GM18873 (cell line): ENCODE data around the gene STIL.

Experiments used
- ATAC-seq: cut with Tn5 transposase; IDR thresholded peaks from one replicate; pipeline ENCODE4 v1.9.1; 2021; ENCODE audit warnings: mild to moderate bottlenecking, moderate library complexity, moderate number of reproducible peaks; ENCODE audit not compliant: unreplicated experiment, low FRiP score

The STIL gene

DNA sequence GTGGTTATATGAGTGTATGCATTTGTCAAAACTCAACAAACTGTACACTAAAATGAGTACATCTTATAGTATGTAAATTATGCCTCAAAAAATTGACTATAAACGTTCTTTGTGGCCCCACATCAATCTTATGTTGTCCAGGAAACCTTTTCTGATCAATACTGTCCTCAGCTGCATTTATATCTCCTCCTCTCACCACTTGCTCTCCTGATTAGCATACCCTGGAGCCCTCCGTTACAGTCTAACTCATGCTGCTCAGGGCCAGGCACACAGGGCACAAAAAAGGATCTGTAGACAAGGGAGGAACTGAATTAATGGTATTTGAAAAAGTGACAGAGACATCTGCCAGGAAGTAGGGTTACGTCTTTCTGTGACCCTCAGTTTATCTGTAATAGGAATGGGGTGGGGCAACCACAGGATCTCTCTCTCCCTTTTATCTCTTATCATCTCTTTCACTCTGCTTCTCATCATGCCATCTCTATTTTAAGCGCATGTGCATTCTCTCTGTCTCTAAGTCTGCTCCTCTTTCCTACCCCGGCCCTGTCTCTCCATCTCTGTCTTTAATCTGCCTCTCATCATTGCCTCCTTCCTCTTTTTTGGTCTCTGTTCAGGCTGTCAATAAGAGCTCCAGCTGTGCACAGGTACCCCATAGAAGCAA, 74.9 kb downstream of the STIL start:
- ATAC-seq, result no peak

DNA sequence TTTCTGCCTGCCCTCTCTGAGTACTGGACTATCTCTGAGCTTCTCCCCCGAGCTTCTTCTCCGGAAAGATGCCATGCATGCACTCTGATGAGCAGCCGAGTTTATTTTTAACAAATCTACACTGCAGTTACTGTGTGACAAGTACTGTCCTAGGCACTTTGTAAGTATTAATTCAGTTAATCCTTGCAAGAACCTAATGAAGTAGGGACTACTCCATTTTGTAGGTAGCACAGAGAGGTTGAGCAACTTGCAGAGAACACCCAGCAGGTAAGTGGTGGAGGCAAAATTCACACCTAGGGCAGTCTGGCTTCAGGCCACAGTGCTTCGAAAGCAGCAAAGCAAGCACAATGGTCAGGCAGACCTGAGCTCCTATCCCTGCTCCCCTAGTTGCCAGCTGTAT, 78.1 kb downstream of the STIL start:
- ATAC-seq, result no peak

DNA sequence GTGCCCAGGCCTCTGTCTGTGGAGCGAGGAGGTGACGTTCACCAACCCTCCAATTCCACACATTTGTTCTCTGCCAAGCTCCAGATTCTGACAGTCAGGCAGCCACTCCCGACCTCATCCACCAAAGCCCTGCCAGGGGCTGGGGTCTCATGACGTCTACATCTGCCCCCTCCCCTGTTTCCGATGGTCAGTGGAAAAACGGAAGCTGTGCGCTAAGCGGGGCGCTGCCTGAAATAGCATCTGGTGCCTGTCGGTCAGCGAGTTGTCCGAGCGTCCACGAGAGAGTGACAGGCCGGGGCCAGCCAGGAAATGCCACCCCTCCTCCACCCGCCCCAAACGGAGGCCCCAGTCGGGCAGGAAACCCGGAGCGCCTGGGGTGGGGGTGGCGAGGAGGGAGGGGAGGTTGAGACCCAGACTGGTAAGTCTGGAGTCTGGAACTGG, 78.7 kb downstream of the STIL start:
- no peak for ATAC-seq

DNA sequence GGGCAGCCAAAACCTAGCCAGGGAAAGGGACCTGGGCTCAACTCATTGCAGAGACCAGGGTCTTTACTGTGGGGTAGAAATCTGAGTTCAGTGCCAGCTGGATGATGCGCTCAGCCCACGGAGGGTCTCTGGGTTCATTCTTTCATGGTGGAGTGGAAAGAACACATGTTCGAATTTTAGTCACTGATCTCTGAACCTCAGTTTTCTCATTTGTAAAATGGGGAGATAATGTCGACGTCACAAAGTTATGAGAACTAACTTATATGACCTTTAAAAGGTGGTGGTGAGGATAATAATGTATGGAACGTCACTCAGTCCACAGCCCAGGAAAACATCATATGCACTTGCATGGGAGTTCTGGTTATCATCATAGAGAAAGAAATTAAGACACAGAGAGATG, 80.8 kb downstream of the STIL start:
- no peak for ATAC-seq

DNA sequence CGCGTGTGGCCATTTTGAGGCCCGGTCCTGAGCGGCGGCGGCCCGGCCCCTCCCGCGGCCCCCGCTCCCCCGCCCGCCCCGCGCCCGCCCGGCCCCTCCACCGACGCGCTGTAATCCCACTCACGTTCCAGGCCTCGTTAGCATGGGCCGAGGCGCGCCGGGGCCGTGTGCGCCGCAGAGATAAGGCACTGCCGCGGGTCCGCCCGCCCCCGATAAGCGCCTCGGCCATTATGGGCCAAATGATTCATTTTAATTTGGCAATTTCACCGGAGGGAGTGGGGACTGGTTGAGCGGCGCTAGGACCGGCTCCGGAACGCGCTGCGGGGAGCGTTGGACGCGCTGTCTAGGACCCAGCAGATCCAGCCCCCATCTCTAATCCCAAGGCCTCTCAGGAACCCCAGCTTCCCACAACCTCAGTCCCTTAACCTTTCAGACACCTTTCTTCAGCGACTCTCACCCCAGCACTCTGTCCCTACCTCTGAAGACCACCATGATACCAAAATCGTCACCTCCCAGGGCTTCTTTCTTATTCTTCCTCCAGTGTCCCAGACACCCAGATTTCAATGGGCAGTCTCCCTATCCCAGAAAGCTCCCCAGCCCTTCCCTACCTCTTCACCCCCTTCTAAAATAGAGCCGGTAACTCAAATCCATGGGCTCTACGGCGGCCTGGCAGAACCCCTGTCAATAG, 81.6 kb downstream of the STIL start, which contains the start of gene TAL1:
TSS of gene TAL1 (minus strand) at position 39 of the 688 bp plus-strand sequence. CDS start 6,337 bp downstream, outside the sequence.
- ATAC-seq, result no peak

DNA sequence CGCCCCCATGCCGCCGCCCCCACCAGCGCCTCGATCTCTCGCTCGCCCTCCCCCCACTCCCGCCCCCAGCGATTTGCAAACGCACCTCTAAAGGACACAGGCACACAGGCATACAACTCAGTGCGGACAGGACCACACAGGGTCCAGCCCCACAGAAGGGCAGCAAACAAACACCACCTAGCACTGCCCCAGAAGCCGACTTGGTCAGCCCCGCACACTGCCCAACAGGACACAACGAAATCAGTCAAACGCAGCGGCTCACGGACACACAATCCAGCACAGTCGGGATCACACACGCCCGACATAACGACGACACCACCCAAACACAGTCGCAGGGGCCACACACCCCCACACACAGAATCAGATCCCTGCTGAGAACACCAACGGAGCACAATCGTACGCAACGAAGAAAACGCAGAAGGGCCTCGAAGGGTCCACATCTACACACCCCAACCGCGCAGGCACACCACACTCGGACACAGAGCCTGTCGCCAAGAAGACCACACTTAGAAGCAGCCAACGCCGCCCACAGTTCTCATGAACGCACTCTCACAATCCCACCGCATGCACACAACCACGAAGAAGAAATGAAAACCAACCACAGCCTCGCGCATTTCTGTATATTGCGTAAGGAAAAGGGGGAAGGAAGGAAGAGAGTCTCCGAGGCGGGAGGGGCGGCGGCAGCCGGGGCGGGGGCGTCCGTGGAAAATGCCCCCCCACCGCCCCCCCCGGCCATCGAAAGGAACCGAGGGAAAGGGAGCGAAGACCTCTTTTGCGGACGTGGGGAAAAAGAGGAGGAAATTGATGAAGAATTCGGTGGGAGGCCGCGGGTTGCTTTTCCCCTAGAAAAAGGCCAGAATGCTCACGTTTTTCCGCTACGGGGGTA, 82.4 kb downstream of the STIL start:
- no peak for ATAC-seq

DNA sequence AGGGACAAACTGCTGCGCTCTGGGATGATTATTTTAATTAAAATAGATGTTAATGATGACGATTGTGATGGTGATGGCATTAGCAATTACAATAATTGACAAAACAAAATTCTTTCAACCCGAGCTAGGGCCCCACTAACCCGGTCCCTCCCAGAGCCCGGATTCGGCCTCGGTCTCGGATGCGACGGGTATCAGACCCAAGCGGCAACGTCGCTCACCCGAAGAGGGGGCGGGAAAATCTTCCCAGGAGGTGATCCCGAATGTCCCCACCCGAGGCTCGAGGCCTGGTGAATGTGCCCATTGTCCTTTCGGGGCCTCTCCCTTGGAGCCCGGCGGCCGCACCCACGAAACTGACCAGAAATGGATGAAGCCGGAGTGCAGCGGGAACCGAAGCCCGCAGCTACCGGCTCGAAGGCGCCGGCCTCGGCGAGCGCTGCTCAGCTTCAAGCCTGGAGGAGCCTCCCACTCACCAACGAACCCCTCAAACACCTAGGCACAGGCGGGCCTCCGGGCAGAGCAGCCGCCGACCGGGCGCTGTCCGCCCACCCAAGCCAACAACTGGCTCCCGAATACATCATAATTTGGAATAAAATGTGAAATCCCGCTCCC, 83.2 kb downstream of the STIL start:
- no peak for ATAC-seq

DNA sequence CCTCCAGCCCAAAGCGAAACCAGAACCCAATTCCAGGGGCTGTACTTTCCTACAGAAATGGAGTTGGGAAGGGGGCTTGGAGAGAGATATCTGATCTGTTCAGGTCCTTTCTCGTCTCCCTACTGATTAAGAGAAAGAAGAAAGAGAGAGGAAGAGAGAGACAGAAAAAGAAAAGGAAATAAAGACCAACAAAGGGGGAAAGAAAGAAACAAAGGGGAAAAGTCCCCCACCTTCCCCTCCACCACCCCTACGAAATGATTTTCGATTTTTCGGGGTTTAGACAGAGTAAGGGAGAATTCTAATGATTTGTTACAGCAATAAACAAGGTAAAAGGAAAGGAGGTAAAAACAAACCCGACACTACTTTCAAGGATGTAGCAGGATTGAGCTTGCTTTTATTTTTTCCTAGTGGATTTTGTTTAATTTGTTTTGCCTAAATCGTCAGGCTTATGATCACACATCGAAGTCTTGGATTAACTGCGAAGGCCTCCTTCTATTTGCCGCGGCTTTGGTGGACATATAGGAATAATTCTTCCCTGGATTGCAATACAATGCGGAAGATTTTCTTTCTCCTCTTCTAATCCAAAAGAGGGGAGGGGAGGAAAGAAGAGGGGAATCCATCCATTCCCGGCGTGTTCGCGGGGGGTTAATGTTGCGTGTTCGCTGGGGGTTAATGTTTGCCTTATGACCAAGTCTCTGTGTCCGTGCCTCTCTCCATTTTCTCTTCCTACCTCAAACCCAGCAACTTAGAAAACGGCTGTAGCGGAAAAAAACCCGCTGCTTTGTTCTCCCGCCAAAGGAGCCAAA, 83.9 kb downstream of the STIL start:
- no peak for ATAC-seq

DNA sequence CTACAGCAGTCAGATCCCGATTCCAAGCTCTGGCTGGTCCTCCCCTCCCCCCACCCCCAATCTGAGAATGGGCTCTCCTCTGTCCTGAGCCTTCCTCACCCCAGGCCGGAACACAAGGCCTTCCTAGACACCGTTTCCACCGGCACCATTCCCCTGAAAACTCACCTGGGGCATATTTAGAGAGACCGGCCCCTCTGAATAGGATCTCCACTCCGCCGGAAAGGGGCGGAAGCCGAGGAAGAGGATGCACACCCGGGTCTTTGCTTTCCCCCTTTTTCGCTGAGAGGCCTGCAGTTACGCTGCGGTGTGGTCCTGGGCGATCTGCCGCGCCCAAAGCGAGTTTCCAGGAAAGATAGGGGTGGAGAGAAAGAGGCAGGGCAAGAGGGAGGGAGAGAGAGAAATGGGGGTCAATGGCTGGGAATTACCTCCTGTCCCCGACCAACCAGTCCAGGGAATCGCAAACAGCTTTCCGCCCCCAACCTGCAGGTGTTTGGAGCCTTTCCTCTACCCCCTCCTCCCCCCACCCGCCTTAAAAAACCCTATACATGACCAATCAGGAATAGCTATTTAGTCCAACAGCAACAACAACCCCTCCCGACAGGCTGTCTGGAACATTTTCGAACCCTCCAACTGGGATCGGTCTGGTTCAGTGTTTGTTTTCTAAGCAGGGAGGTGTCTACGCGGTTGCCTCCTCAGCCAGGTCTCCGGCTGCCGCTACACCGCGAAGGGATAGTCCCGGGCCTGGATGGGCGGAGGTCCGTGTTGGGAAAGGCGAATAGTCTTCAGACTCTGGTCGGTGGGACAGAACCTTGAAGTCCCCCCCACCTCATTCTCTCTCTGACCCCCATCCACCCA, 84.7 kb downstream of the STIL start:
- no peak for ATAC-seq

DNA sequence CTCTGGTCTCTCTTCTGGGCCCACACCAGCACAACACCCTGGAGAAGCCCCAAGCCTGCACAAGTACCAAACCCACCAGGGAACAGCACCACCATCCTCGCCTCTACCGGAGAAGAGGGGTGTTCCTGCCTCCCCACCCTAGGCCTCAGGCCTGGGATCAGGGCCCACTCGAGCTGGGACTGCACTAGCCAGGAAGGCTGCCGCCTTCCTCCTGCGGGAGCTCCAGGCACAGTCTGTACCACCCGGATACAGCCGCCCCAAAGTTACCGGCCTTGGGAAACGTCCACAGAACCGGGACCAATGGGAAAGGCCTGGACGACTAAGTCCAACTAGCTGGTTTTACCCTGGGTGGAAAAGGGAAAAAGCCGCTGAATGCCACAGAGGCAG, 85.3 kb downstream of the STIL start:
- no peak for ATAC-seq

DNA sequence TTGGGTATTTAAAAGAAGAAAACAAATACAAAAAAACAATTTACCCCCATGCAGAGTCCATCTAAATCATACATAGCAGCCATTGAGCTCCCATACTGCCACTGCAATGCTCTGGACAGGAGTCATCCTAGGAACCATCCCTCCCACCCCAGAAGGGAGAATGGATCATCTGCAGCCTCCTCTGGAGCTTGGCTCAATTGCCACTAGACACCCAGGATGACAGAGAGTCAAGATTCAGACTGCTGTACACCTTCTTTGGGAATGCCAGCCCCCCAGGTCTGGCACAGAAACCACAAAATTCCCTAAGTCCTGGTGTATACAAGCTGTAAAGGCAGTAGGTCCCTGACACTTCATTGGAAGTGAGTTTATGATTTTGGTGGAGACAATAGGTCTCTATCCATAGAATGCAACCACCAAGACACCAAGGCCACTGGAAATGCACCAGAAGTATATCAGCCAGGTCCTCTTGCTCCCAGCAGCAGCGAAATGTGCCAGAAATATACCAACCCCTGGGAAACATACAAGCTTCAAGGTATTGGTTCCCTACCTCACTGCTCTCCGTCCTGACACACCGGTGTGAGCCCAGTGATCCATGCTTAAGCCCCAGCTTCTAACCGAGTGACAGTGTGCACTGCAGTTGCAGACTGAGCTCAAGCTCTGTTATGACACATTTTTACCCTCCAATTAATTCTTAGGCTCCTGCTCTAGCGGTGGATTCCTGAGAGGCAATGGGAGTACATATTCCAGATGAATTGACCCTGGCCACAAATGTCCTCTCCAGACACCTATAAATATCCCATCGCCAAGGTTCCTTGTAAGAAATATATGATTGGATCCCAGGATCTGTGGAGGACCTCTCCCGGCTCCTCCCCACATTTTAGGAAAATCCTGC, 86.4 kb downstream of the STIL start:
- ATAC-seq, result no peak

DNA sequence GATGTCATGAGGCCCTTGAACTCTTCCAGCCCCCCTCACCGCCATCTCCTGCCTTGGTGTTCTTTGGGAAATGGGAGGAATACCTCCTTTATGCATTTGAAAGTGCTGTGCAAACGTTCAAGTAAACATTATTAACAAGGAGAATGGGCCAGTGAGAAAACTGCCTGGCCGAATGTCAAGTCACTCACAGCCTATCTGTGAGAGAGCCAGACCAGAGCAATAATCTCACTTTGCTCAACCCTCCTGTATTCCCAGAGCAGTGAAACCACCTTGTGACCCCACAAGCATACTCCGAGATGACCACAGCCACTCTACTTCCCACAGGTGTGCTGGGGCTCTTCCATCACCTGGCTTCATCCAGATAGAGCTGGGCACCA, 87.1 kb downstream of the STIL start:
- ATAC-seq, result no peak

DNA sequence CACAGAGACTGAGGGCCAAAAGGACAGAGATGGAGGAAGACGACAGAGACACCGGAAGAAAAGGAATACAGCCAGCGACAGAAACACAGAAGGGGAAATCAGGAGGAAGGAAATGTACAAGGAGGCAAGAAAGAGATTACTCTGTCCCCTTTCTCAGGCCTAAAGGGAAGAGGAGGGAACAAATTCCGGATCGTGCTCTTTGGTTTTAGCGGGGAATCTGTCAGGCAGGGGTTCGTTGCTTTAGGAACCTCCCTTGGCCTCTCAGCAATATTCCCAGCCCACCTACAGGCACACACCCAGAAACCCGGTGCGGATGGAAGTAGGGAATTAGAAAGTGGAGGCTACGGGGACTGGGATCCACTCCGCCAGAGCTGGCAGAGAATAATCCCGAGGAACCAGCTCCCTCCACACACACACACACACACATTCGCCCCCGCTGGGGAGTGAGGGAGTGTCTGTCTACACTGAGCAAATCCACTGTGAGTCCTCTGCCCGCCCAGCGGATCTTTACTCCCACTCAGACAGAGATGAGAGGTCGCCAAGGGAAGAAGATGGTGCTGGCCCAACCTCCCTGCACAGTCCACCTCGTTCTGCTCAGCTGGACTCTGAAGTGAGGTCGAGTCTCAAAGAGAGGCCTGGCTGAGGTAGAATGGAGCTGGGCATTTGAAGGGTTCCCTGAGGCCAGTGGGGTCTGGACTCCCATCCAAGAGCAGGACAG, 87.7 kb downstream of the STIL start:
- ATAC-seq, result no peak

DNA sequence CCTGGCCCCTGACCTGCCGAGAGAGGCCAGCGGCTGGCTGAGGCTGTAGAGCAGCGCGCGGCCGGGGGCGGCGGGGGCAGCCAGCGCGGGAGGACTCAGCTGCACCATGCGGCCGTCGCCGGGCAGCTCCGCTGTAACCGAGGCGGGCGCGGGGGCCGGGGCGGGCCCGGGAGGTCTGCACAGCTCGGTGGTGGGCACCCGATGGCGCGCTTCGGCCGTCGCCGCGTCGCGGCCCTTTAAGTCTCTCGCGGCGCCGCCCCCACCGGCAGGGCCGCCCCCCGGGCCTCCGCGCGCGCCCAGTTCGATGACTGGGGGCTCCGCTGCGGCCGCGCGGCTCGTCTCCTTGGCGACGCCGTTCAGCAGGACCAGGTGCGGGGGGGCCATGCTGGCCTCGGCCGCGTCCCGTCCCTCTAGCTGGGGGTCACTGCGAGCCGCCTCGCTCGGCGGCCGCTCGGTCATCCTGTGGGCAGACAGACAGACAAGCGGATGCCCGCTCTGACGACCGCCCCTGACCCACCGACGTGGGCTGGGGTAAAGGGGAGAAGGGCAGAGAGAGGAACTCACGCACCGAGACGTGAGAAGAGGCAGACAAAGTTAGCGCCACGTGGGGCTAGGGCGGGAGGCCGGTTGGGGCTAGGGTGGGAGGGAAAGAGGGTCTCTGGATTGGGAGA, 88.4 kb downstream of the STIL start:
- no peak for ATAC-seq

DNA sequence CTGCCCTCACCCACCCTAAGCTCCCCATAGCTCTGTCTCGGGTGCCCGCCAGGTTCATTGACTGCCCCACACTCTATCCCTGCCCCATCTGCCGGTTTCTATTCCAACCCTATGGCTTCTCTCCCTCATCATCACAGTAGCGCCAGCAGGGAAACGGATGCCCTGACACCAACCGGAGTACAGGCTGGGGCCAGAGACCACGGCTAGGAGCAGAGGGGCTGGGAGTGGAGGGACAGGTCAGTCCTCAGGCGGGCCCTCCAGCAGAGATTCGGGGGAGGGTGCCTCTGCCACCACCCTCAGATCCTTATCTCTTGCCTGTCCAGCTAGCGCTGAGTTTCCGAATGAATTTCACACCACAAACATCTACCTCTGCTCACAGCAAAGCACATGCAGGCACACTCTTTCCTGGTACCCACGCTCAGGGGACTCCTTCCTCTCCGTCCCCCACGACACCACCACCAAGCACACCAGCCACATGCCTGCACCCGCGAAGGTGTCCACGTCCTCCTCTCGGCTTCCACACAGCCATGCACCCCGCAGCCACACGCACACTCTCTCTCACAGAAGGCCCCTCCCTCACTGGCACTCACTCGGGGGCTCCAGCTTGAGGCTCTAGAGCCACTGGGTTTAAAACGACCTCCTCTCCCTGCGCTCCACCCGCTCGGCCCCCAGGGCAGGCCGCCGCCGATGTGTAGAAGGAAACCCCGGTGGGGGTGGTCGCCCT, 89.1 kb downstream of the STIL start:
- ATAC-seq, result no peak

DNA sequence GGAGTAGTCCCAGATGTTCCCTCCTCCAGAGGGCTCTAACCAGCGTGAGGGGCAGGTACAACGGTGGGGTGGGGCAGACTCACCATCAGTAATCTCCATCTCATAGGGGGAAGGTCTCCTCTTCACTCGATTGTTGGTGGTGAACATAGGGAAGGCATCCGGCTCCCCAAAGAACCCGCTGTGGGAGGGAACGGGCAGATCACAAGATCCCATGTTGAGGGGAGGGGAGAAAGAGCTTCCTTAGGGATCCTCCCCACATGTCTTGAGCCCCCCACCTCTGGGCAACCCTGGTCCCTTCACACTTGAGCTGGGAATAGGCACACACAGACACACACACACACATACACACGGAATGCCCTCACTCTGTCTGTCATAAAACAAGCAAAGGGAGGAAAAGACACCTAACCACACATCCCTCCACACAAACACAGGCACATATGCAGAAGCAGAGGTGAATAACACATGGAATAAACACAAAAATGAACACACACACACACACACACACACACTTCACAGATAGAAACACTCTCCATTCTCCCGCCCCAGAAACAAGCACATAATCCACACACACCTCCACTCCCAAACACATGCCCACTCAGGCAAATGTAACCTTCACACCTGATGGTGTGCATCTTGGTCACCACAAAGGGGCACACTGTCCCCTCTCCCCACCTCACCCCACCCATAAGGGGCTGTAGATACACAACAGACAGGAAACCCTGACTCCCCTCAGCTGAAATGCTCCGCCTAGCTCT, 89.8 kb downstream of the STIL start:
- ATAC-seq, result no peak
